ACC112 (cell line): Measurements from ENCODE around the gene ST6GALNAC4.
"Not testable (repeated sequence)": the region's sequence is repeated elsewhere in the genome, so short reads cannot be mapped to it uniquely, and the experiment has no call there.

Experiments used
- H2AFZ ChIP-seq: fragments of 200-600 bp; sonication (generic); one replicate; pipeline ENCODE4 v1.6.0; 2017; ENCODE audit warnings: antibody characterized with exemption, low read length; ENCODE audit not compliant: unreplicated experiment
- H3K27ac ChIP-seq: fragments of 200-600 bp; sonication (generic); 2 replicates; pipeline ENCODE4 v1.5.1; 2014; ENCODE audit warnings: low read depth, mild to moderate bottlenecking, antibody characterized with exemption, low read length, moderate library complexity
- H3K27me3 ChIP-seq: fragments of 200-600 bp; sonication (generic); 2 replicates; pipeline ENCODE4 v1.6.1; 2014; ENCODE audit warnings: mild to moderate bottlenecking, antibody characterized with exemption, low read length, moderate library complexity, mixed read lengths; ENCODE audit not compliant: insufficient read depth
- H3K36me3 ChIP-seq: fragments of 200-600 bp; sonication (generic); 2 replicates; pipeline ENCODE4 v1.6.1; 2016; ENCODE audit warnings: mild to moderate bottlenecking, antibody characterized with exemption, low read length, moderate library complexity, mixed read lengths; ENCODE audit not compliant: insufficient read depth
- H3K4me1 ChIP-seq: fragments of 200-600 bp; sonication (generic); one replicate; pipeline ENCODE4 v1.6.1; 2016; ENCODE audit warnings: low read length, mixed read lengths; ENCODE audit not compliant: insufficient read depth, unreplicated experiment, control insufficient read depth
- H3K4me3 ChIP-seq: fragments of 200-600 bp; sonication (generic); 2 replicates; pipeline ENCODE4 v1.5.1; 2014; ENCODE audit warnings: mild to moderate bottlenecking, low read depth, low read length
- H3K79me2 ChIP-seq: fragments of 200-600 bp; sonication (generic); one replicate; pipeline ENCODE4 v1.6.0; 2016; ENCODE audit warnings: low read length; ENCODE audit not compliant: control insufficient read depth, unreplicated experiment, insufficient read depth

ST6GALNAC4 gene

GRCh38 chr9:127875306-127875966 is 41.4 kb downstream of the ST6GALNAC4 start:
- Histone ChIP-seq H3K4me3 (no peak overlapping the region; the same call in 1 of the 2 replicates), H3K36me3 (no peaks in the 10 kb centered on the region), H2AFZ (no peak overlapping the region), H3K27ac (no peak overlapping the region), H3K4me1 (peaks cover 45% of the 10 kb centered on the region), H3K27me3 (no peaks in the 10 kb centered on the region), H3K79me2 (peaks cover 3% of the 10 kb centered on the region)

- peaks cover 1% of the 10 kb centered on the region; the same call in 1 of the 2 replicates for H3K36me3 ChIP-seq
- H3K27ac ChIP-seq: no peak overlapping the region
- peaks cover 3% of the 10 kb centered on the region for H3K79me2 ChIP-seq
- H3K4me3 ChIP-seq: no peak overlapping the region
- no peaks in the 10 kb centered on the region for H3K27me3 ChIP-seq
- H3K4me1 ChIP-seq: peaks cover 45% of the 10 kb centered on the region
- H2AFZ ChIP-seq: no peak overlapping the region
These were observed 42.3 kb downstream of the ST6GALNAC4 start for GRCh38 chr9:127874301-127875221.

- peaks cover 3% of the 10 kb centered on the region for H3K79me2 ChIP-seq
- no peaks in the 10 kb centered on the region for H3K27me3 ChIP-seq
- peaks cover 3% of the 10 kb centered on the region; the same call in 1 of the 2 replicates for H3K36me3 ChIP-seq
- H3K4me3 ChIP-seq: no peak overlapping the region
- H3K4me1 ChIP-seq: peaks cover 45% of the 10 kb centered on the region
- no peak overlapping the region for H2AFZ ChIP-seq
- no peak overlapping the region for H3K27ac ChIP-seq
These were observed 43.0 kb downstream of the ST6GALNAC4 start for GRCh38 chr9:127873886-127874285.

- Histone ChIP-seq H3K36me3 (peaks cover 3% of the 10 kb centered on the region; the same call in 1 of the 2 replicates), H3K4me1 (peaks cover 45% of the 10 kb centered on the region), H3K79me2 (peaks cover 3% of the 10 kb centered on the region), H3K27ac (no peak overlapping the region), H3K27me3 (no peaks in the 10 kb centered on the region), H2AFZ (no peak overlapping the region), H3K4me3 (no peak overlapping the region)
These were observed 43.6 kb downstream of the ST6GALNAC4 start for GRCh38 chr9:127873223-127873691.

GRCh38 chr9:127872369-127873222 is 44.2 kb downstream of the ST6GALNAC4 start:
- peaks cover 3% of the 10 kb centered on the region for H3K79me2 ChIP-seq
- no peak overlapping the region for H3K27ac ChIP-seq
- no peak overlapping the region for H2AFZ ChIP-seq
- no peaks in the 10 kb centered on the region for H3K27me3 ChIP-seq
- peaks cover 3% of the 10 kb centered on the region; the same call in 1 of the 2 replicates for H3K36me3 ChIP-seq
- H3K4me3 ChIP-seq: no peak overlapping the region
- peaks cover 41% of the 10 kb centered on the region for H3K4me1 ChIP-seq

- Histone ChIP-seq H3K4me1 (peaks cover 36% of the 10 kb centered on the region), H3K27me3 (no peaks in the 10 kb centered on the region), H3K4me3 (no peak overlapping the region), H3K79me2 (peaks cover 3% of the 10 kb centered on the region), H3K27ac (no peak overlapping the region), H3K36me3 (peaks cover 3% of the 10 kb centered on the region; the same call in 1 of the 2 replicates), H2AFZ (no peak overlapping the region)
These were observed 45.3 kb downstream of the ST6GALNAC4 start for GRCh38 chr9:127871531-127871930.

- H3K4me1 ChIP-seq: peaks cover 32% of the 10 kb centered on the region
- no peak overlapping the region for H3K4me3 ChIP-seq
- H3K79me2 ChIP-seq: peaks cover 3% of the 10 kb centered on the region
- no peak overlapping the region for H2AFZ ChIP-seq
- no peak overlapping the region for H3K27ac ChIP-seq
- peaks cover 3% of the 10 kb centered on the region; the same call in 1 of the 2 replicates for H3K36me3 ChIP-seq
- H3K27me3 ChIP-seq: no peaks in the 10 kb centered on the region
These were observed 46.0 kb downstream of the ST6GALNAC4 start for GRCh38 chr9:127870887-127871286.

- H2AFZ ChIP-seq, H3K27me3 ChIP-seq, H3K79me2 ChIP-seq, H3K4me3 ChIP-seq, H3K36me3 ChIP-seq, H3K27ac ChIP-seq: not testable (repeated sequence)
- peaks cover 25% of the 10 kb centered on the region for H3K4me1 ChIP-seq
These were observed 46.7 kb downstream of the ST6GALNAC4 start for GRCh38 chr9:127870153-127870491.

- Histone ChIP-seq H3K79me2 (no peaks in the 10 kb centered on the region), H3K27ac (no peak overlapping the region), H3K4me1 (peaks cover 19% of the 10 kb centered on the region), H3K4me3 (no peak overlapping the region), H3K36me3 (peaks cover 3% of the 10 kb centered on the region; the same call in 1 of the 2 replicates), H2AFZ (no peak overlapping the region), H3K27me3 (no peaks in the 10 kb centered on the region)
These were observed 47.3 kb downstream of the ST6GALNAC4 start for GRCh38 chr9:127869310-127870152.
